Muscle of back (tissue), 13 donors: ENCODE results near the gene DRC7. TPM values are rescaled to one million over a fixed set of nuclear protein-coding genes. Genes with fewer than 3 reads are reported as not detected.

ENCODE experiments used
- DNase-seq, 3 donors: peaks; one replicate each; pipeline versions ENCODE4 v3.0.0 to v3.0.0-alpha.2; 2013
- long read RNA-seq, 9 donors: transcript quantifications; one replicate each; lab custom pipeline, GENCODE V29; 2026
- polyA plus RNA-seq, 10 donors: library from polyadenylated mRNA; unstranded; fragments of 120-200 nt; gene quantifications; one replicate each; pipeline ENCODE4 v1.2.1, GENCODE V29; 2013; ENCODE audit not compliant: insufficient read length in 10 of 10

The DRC7 gene, protein sequence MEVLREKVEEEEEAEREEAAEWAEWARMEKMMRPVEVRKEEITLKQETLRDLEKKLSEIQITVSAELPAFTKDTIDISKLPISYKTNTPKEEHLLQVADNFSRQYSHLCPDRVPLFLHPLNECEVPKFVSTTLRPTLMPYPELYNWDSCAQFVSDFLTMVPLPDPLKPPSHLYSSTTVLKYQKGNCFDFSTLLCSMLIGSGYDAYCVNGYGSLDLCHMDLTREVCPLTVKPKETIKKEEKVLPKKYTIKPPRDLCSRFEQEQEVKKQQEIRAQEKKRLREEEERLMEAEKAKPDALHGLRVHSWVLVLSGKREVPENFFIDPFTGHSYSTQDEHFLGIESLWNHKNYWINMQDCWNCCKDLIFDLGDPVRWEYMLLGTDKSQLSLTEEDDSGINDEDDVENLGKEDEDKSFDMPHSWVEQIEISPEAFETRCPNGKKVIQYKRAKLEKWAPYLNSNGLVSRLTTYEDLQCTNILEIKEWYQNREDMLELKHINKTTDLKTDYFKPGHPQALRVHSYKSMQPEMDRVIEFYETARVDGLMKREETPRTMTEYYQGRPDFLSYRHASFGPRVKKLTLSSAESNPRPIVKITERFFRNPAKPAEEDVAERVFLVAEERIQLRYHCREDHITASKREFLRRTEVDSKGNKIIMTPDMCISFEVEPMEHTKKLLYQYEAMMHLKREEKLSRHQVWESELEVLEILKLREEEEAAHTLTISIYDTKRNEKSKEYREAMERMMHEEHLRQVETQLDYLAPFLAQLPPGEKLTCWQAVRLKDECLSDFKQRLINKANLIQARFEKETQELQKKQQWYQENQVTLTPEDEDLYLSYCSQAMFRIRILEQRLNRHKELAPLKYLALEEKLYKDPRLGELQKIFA
- under 1 TPM in 4 of 10 donors, not detected in 6; 0.07 to 0.23 (median 0.15) TPM for polyA plus RNA-seq
- long read RNA-seq, donor 1: 0 reads
- long read RNA-seq, donor 2: 0 reads
- long read RNA-seq, donor 3: 0 reads
- long read RNA-seq, donor 4: 0 reads
- long read RNA-seq, donor 5: 0 reads
- long read RNA-seq, donor 6: 0 reads
- long read RNA-seq, donor 7: 0 reads
- long read RNA-seq, donor 8: 0 reads
- long read RNA-seq, donor 9: 0 reads

DNA sequence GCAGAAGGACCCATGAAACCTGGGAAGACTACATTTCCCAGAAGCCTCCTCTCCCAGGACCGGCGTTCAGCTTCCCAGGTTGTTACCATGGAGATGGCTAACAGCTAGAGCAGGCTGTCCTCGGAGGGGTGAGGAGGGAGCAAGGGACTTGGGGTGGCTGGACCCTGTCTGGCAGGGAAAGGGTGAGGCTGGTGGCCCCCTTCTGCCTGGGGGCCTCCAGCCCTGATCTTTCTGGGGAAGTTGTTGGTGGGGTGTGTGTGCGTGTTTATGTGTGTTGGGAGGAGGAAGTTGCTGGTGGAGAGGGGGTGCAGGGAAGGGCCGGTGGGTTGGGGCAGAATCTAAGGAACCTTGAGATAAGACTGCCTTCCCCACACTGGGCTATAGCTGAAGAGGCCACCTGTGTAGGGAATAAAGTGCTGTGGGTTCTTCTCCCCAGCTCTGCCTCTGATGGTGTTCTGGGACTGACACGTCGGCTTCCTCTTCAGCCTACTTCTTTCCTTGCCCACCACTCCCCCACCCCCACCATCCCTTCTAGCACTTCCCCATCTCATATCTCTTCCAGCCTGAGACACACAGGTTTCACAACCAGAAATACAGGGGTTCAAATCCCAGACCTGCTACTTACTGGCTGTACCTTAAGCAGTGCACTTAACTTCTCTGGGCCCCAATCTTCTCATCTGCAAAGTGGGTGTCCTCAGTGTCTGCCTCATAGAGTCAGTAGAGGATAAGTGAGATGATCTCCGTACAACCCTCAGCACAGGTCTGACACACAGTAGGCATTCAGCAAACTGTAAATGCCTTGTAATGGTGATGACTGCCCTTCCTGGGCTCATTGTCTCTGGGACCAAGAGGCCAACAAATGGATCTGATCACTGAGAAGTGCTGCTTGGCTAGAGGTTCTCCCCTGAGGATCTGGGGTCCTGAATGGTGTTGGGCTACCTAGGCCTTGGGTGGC is at the start of gene DRC7:
Gene DRC7, plus strand, starts transcription at position 82 of the 955 bp plus-strand sequence. CDS start 3,144 bp downstream, outside the sequence.
- DNase-seq: peak in 2 of 3 donors; percentile 20 to 67

DNA sequence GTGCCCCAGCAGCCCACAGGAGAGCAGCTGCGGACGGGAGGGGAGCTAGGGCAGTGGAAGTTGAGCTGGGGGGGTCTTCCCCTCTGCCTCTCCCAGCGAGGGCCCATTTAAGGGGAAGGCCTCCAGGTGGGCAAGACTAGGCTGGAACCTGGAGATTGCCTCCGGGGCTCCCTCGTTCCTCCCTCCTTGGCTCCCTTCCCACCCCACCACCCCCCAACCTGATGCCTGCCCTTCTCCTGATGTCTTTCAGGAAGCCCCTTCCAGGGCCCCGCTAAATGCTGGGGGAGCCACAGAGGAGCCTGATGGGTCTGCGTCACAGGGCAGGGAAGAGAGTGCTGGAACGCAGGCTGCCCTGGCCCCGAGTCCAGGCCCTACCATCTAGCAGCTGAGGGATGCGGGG is 49.4 kb upstream of the DRC7 start:
- no peak for DNase-seq

DNA sequence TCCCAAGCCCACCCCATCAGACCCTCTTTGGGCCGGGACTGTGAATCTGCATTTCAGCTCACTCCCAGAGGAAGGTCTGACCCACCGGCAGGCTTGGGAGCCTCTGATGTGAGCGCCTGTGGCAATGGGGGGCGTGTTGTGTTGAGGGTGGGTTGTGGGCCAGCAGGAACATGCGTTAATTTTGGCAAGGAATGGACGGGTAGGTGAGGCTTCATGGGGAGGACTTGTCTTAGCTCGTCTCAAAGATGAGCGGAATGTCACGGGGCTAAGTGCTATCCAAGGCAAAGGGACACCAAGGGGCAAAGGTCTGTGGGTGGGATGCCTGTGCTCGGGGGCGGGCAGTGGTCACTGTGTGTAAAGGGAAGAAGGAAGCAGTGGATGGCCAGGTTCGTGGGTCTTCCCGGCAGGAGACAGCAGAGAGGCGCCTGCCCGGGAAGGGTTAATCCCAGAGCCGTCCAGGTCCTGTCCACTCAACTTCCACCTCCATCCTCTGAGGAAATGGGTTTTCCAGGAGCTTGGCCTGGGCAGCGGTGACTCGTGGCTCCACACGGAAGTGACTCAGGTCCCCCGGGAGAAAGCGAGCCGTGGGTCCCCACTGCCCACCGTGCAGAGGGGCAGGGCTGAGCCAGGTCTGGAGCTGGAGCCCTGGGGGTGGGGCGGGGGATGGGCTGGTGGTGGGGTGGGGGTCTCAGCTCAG is 48.8 kb upstream of the DRC7 start:
- peak in 1 of 3 donors; percentile 69 for DNase-seq

DNA sequence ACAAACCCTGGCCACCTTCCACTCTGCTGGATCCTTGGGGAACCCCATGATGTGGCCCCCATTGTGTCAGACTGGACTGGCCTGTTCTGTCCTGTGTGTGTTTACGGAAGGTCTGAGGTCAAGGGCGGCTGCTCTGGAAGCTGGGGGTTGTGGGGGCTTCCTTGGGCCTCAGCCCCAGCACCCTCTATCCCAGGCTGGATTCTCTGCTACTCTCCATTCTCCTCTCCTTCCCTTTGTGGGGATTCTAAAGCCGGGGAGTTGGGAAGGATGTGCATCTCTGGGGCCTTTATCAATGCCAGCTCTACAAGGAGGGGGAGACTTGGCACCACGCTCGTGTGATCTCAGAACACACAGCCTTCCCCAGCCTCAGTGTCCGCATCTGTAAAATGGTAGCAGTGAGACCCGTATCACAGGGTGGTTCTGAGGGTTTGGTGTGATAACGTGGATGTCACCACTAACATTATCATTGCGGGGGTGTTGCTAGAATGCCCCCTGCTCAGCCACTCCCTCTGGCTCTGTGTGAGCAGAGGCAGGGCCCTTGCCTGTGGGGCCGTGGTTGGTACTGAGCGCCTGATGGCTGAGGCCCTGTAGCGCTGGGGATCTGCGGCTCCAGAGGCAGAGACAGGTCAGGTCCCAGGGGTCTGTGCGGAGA is 48.1 kb upstream of the DRC7 start:
- DNase-seq: peak in 1 of 3 donors; percentile 49

DNA sequence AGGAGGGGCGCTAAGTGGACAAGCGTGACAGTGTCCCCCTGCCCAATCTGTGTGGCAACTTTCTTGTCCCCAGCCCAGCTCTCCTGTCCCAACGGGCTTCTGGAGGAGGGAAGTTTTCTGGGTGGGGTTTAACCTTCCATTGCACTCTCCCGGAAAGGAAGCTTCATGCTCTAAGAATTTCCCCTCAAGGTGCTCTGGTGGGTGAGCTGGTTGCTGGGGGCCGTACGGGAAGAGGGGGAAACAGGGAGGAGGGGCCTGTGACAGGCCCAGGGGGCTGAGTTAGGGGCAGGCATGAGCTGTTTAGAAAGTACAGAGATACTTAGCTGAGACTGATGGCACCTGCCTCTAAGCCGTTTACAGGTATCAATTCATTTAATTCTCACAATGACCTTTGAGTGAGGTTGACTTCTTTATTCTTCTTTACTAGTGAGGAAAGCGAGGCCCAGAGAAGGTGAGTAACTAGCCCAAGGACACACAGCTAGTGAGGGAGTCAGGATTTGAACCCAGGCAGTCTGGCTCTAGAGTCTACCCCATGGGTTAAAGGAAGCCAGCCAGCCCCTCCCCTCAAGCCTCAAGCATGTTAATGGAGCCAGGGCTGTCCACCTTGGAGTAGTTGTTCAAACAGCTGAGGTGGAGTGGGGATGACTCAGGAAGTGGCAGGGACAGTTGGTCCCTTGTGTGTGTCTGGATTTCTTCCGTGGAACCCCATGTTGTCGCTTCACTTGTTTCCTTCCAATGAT is 47.3 kb upstream of the DRC7 start:
- DNase-seq: no peak

DNA sequence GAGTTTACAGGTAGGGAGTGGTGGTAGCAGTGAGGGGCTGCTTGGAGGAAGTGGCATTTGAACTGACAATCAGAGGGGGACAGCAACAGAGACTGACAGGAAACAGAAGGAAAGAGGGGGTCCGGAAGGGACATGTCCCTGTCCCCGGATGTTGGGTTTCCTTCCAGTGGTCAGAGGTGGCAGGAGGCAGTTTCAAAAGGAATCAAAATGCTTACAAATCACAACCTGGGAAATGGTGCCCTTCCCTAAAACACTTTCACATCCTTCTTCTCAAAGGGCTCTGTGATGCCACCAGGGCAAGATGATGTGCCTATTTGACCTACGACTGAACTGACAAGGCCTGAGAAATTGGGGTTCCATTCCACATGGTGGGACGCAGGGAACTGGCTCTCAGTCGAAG is 46.5 kb upstream of the DRC7 start:
- no peak for DNase-seq

DNA sequence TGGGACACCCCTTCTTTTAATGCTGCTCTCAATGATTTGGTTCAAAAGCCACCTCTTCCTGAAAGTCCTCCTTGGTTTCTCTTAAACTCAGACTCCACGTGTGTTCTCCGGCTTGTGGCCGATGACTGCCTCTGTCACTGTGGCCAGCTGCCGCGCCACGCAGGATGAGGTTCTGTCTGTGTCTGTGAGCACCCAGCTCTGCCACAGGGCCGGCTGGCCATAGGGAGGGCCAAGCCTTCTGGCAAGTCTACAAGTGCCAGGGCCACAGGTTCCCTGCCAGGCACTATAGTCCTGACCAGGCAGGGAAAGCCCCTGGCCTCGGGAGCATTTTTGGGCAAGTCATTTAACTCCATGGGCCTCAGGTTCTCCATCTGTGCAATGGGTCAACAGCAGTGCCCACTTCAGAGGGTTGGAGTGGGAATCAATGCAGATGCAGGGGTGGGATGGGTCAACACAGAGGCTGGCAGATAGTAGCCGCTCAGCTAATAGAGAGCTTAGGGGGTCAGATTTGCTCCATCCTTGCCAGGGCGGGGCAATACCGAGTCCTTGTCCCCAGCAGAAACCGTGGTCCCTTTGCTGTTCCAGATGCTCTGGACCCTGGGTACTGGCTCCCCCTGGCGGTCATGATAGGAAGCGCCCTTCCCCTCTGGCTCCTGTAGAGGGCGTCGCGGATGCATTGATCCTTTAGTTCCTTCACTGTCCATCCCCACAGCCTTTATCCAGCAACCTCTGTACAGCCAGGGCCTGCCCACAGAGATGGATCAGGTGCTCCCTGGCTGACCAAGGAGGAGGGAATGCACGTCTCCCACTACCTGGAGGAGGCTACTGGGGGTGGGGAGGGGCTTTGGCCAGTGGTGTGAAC is 45.8 kb upstream of the DRC7 start:
- DNase-seq: peak; percentile 47 to 80 (median 71)

DNA sequence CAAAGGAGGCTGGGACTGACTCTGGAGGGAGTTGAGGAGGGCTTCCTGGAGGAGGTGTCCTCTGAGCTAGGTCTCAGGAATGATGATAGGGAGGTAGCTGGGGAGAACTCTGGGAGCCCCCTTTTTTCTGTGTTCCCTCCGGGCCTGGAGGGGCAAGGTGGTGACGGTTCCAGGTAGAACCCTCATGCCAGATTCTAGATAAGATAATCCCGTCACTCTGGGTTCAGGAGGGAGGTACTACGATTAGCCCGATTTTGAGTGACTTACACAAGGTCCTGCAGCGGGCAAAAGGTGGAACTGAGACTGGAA is 45.2 kb upstream of the DRC7 start:
- DNase-seq: no peak

DNA sequence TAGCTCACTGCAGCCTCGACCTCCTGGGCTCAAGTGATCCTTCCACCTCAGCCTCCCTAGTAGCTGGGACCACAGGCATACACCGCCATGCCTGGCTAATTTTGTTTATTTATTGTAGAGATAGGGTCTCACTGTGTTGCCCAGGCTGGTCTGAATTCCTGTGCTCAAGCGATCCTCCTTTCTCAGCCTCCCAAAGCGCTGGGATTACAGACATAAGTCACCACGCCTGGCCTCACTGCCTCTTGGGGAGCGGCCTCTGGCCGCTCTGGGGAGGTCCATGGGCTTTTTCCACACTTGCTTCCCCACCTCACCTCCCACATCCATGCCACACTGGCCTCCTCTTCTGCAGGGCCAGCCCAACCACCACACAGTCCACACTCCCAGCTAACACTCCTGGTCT is 44.8 kb upstream of the DRC7 start:
- DNase-seq: no peak

DNA sequence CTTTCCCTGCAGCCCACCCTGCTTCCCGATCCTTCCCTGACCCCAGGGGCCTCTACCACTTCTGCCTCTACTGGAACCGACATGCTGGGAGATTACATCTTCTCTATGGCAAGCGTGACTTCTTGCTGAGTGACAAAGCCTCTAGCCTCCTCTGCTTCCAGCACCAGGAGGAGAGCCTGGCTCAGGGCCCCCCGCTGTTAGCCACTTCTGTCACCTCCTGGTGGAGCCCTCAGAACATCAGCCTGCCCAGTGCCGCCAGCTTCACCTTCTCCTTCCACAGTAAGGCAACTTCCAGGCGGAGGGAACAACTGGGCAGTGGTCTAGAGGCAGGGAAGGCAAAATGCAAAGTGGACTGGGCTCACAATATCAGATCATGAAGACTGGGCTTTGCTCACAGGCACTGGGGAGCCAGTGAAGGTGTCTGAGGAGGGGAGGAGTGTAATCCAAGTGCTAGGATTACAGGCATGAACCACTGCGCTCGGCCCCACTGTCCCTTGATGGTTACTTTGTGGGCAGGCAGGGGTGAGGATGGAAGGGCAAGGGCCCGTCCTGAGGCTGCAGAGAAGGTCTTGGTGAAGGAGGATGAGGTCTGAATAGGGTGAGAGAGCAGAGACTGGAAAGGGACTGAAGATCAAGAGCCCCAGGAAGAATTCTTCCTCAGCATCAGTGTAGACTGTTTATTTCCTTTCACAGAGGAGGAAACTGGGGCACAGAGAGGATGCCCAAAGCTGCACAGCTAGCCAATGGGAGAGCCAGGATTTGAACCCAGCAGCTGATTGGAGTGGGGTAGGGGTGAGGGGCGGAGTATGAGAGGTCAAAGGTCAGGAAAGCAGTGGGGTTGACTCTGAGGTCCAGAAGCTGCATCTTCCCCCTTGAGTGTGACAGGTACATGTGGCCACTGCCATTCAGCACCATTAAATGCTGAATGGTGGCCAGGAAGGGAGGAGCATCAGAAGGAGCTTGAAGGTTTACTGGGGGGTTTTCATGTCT is 43.0 kb upstream of the DRC7 start:
- no peak for DNase-seq

DNA sequence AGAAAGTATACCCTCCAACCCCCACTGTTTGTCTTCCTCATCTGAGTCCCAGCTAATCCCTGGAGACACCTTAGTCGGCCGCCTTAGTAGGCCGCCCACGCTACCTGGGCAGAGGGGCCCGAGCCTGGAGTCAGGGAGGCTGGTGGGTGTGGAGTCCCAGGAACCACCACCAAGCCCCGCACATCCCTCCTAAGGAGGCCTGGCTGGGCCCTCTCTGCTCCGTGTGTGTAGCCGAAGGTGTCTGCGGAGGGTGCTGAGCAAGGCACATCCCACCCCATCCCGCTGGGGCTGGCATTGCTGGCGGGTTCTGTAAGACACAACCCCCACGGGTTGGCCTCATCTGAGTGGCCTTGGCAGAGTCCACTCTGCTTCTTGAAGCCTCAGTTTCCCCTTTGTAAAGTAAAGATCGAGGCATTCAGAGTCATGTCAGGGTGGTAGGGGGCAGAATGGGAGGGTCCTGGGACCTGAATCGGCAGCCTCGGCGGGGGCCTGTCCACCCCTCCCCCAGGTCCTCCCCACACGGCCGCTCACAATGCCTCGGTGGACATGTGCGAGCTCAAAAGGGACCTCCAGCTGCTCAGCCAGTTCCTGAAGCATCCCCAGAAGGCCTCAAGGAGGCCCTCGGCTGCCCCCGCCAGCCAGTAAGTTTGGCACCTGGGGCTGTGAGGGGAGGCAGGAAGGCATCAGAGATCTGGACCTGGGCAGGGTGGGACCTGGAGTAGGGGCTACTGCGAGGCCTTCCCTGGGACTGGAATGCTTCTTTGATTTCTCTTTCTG is 41.7 kb upstream of the DRC7 start:
- DNase-seq: no peak

DNA sequence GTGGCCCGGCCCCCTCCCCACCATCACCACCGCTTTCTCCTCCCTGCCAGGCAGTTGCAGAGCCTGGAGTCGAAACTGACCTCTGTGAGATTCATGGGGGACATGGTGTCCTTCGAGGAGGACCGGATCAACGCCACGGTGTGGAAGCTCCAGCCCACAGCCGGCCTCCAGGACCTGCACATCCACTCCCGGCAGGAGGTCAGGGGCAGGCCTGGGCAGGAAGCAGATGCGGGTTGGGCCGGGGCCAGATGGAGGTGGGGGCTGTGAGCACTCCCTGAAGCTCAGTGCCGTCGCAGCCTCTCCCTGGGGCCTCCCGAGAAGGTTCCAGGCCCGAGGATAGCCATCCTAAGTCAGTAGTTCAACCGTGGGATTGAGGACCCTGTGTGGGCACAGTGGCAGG is 40.7 kb upstream of the DRC7 start:
- DNase-seq: peak in 1 of 3 donors; percentile 47

DNA sequence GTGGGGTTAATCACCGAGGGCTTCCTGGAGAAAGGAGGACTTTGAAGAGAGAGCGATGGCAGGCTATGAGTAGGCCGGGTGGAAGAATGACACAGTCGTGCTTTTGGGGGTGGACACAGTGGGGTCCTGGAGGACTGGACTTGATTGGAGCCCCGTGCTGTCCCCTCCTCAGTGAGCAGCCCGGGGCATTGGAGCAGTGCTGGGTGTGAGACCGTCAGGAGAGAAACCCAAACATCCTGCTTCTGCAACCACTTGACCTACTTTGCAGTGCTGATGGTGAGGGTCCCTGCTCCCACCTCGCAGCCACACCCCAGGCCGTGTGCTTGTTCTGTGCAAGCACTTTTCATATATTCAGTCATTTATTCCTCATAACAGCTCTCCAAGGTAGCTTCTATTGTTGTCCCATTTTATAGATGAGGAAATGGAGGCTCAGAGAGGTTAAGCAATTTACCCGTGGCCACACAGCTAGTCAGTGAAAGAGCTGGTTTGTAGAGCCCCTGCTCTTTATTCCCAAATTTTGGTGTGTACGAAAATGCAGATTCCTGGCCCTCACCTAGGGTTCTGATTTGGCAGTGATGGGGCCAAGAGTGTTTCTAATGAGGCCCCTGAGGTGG is 38.2 kb upstream of the DRC7 start:
- DNase-seq: no peak

DNA sequence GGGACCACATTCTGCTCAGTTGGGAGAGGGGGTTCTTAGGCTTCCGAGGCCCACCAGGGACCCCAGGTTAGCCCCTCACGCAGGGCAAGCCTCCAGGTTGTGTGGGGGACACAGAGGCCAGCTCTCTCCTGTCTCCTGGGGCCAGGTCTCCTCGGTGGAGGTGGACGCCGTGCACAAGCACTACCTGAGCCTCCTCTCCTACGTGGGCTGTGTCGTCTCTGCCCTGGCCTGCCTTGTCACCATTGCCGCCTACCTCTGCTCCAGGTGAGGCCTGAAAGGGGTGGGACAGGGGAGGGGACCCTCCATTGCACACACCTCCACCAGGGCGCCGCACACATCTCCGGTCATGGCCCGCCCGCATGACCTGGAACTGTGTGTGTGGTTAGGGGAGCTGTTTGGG is 37.4 kb upstream of the DRC7 start:
- DNase-seq: no peak

DNA sequence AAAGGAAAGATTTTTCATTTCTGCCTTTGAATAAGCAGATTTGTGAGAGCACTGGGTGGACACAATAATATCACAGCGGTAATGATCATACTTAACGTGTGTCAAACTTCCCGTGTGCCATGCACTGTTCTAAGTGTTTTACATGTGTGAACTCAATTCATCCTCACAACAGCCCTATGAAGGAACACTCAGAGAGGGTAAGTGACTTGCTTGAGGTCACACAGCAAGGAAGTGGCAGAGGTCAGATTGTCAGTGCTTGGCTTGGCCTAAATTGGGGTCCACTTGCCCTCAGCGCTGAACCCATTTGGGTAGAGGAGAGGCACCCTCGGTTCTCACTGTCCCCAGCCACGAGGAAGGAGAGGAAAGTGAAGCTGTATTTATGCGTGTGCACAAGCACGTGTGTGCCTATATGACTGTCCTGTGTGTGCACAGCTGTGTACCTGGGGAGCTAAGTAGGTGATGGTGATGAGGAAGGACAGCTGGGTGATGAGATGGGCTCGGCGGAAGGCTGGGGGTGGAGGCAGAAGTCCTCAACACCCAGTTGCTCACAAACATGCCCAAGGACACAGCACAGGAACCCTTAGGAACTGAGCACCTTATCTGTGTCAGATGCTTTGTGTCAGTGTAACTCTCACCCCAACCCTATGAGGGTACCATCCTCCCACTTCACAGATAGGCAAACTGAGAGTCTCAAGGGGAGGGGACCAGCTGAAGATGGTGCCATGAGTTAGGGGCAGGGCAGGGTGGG is 36.3 kb upstream of the DRC7 start:
- DNase-seq: no peak
